Osteocyte (in vitro differentiated cells): ENCODE results near the gene PCDHA9. TPM values are rescaled to one million over a fixed set of nuclear protein-coding genes. Genes with fewer than 3 reads are reported as not detected.
"Not testable (repeated sequence)": the region's sequence is repeated elsewhere in the genome, so short reads cannot be mapped to it uniquely, and the experiment has no call there.

Experiments
- DNase-seq: peaks from one replicate; pipeline ENCODE4 v3.0.0; 2021; ENCODE audit warnings: mixed read lengths; ENCODE audit not compliant: unreplicated experiment; ENCODE audit errors: extremely low spot score
- H3K27ac Mint-ChIP-seq: one replicate; pipeline ENCODE4 v1.8.0; 2021; ENCODE audit warnings: mild to moderate bottlenecking, mixed read lengths; ENCODE audit not compliant: unreplicated experiment
- H3K27me3 Mint-ChIP-seq: one replicate; pipeline ENCODE4 v1.8.0; 2021; ENCODE audit warnings: mixed read lengths; ENCODE audit not compliant: unreplicated experiment
- H3K36me3 Mint-ChIP-seq: one replicate; pipeline ENCODE4 v1.8.0; 2021; ENCODE audit warnings: mixed read lengths; ENCODE audit not compliant: unreplicated experiment
- H3K4me1 Mint-ChIP-seq: one replicate; pipeline ENCODE4 v1.8.0; 2021; ENCODE audit warnings: mixed read lengths; ENCODE audit not compliant: unreplicated experiment
- H3K4me3 Mint-ChIP-seq: one replicate; pipeline ENCODE4 v1.8.0; 2021; ENCODE audit warnings: mild to moderate bottlenecking, moderate library complexity, mixed read lengths; ENCODE audit not compliant: unreplicated experiment
- H3K9me3 Mint-ChIP-seq: one replicate; pipeline ENCODE4 v1.8.0; 2021; ENCODE audit warnings: mixed read lengths; ENCODE audit not compliant: unreplicated experiment
- CTCF ChIP-seq: fragments of 200-600 bp; sonication (generic); IDR thresholded peaks from 2 replicates; pipeline ENCODE4 v1.5.0; 2021; ENCODE audit warnings: antibody characterized with exemption, mild to moderate bottlenecking, moderate library complexity
- total RNA-seq: library from RNA; stranded (reverse); gene quantifications from 2 replicates; pipeline ENCODE4 v1.2.1, GENCODE V29; 2021

The PCDHA9 gene
- total RNA-seq, 1 donor from 2014 or later = 1.7 TPM

GRCh38 chr5:140868721-140869554, 20.8 kb downstream of the PCDHA9 start, which contains the start of gene PCDHA11:
Gene PCDHA11 (plus strand): TSS chr5:140868957. CDS start chr5:140869104, 147 bp downstream.
- TF ChIP-seq CTCF = peak; percentile 63
- peaks cover 8% of the 10 kb centered on the region for H3K36me3 Mint-ChIP-seq
- DNase-seq = peak; percentile 78
- H3K9me3 Mint-ChIP-seq = peaks cover 4% of the 10 kb centered on the region
- peaks cover 4% of the 10 kb centered on the region for H3K4me1 Mint-ChIP-seq
- H3K4me3 Mint-ChIP-seq = peak within 1 kb of the TSS; percentile 80
- H3K27ac Mint-ChIP-seq = peak within 1 kb of the TSS; percentile 67
- H3K27me3 Mint-ChIP-seq = no peaks in the 10 kb centered on the region

GRCh38 chr5:140869555-140869886, 21.3 kb downstream of the PCDHA9 start:
- Mint-ChIP-seq H3K9me3 (peaks cover 4% of the 10 kb centered on the region), H3K36me3 (peaks cover 6% of the 10 kb centered on the region), H3K4me1 (peaks cover 6% of the 10 kb centered on the region), H3K27me3 (no peaks in the 10 kb centered on the region), H3K27ac (no peak overlapping the region), H3K4me3 (peak overlapping the region; percentile 80)
- DNase-seq = no peak
- peak; percentile 64 for TF ChIP-seq CTCF

GRCh38 chr5:140870221-140871201, 22.3 kb downstream of the PCDHA9 start:
- Mint-ChIP-seq H3K9me3 (peaks cover 4% of the 10 kb centered on the region), H3K4me1 (peaks cover 10% of the 10 kb centered on the region), H3K27me3 (no peaks in the 10 kb centered on the region), H3K4me3 (no peak overlapping the region), H3K36me3 (peaks cover 7% of the 10 kb centered on the region), H3K27ac (no peak overlapping the region)
- peak; percentile 84 for DNase-seq
- TF ChIP-seq CTCF = no peak

GRCh38 chr5:140875085-140876065, 27.2 kb downstream of the PCDHA9 start, which contains the start of gene PCDHA12:
Gene PCDHA12 (plus strand): TSS chr5:140875308. CDS start chr5:140875473, 165 bp downstream.
- H3K36me3 Mint-ChIP-seq = peaks cover 13% of the 10 kb centered on the region
- peak within 1 kb of the TSS; percentile 86 for H3K4me3 Mint-ChIP-seq
- H3K4me1 Mint-ChIP-seq = peaks cover 10% of the 10 kb centered on the region
- peaks cover 7% of the 10 kb centered on the region for H3K9me3 Mint-ChIP-seq
- H3K27me3 Mint-ChIP-seq = no peaks in the 10 kb centered on the region
- no peak for DNase-seq
- peak within 1 kb of the TSS; percentile 75 for H3K27ac Mint-ChIP-seq
- TF ChIP-seq CTCF = peak; percentile 65

- H3K4me3 Mint-ChIP-seq, H3K27me3 Mint-ChIP-seq, DNase-seq, H3K27ac Mint-ChIP-seq, H3K4me1 Mint-ChIP-seq: not testable (repeated sequence)
- Mint-ChIP-seq H3K9me3 (peaks cover 17% of the 10 kb centered on the region), H3K36me3 (peaks cover 22% of the 10 kb centered on the region)
Measured at GRCh38 chr5:140876541-140877261, 28.5 kb downstream of the PCDHA9 start.
